CD14-positive monocyte (primary cell): ENCODE measurements around the gene KIAA0930. TPM values are rescaled to one million over a fixed set of nuclear protein-coding genes. Genes with fewer than 3 reads are reported as not detected.

ENCODE experiments used
- DNase-seq, 3 donors: peaks; one replicate each; pipeline ENCODE4 v3.0.0-alpha.2; 2011 to 2022
- H2AFZ ChIP-seq: 2 replicates; pipeline ENCODE4 v1.6.0; 2012; ENCODE audit warnings: mild to moderate bottlenecking, low read depth, low read length, inconsistent platforms; ENCODE audit not compliant: insufficient read depth, poor library complexity, severe bottlenecking
- H3K27ac ChIP-seq, 2 donors: 1 replicate in 1 of 2; 2 replicates in 1 of 2; pipeline ENCODE4 v1.5.1; 2012 to 2013; ENCODE audit warnings: low read length in 2 of 2, control low read depth in 1 of 2, inconsistent platforms in 1 of 2, low read depth in 1 of 2, mild to moderate bottlenecking in 1 of 2
- H3K27me3 ChIP-seq, 2 donors: one replicate each; pipeline versions ENCODE4 v1.6.0 to v1.6.1; 2011 to 2013; ENCODE audit warnings: low read length in 2 of 2; ENCODE audit not compliant: control insufficient read depth in 2 of 2, insufficient read depth in 2 of 2
- H3K36me3 ChIP-seq, 2 donors: replicated peaks in 1 of 2; 1 replicate in 1 of 2; 2 replicates in 1 of 2; pipeline versions ENCODE4 v1.5.1 to v1.6.1; 2012 to 2013; ENCODE audit warnings: low read length in 2 of 2, control low read depth in 1 of 2, inconsistent platforms in 1 of 2, mild to moderate bottlenecking in 1 of 2; ENCODE audit not compliant: insufficient read depth in 2 of 2, control insufficient read depth in 1 of 2
- H3K4me1 ChIP-seq, 2 donors: 1 replicate in 1 of 2; 2 replicates in 1 of 2; pipeline versions ENCODE4 v1.5.1 to v1.6.1; 2012 to 2013; ENCODE audit warnings: low read length in 2 of 2, control low read depth in 1 of 2, inconsistent platforms in 1 of 2, mild to moderate bottlenecking in 1 of 2, moderate library complexity in 1 of 2; ENCODE audit not compliant: insufficient read depth in 2 of 2, control insufficient read depth in 1 of 2
- H3K4me2 ChIP-seq: replicated peaks from 2 replicates; pipeline ENCODE3; 2012; ENCODE audit warnings: low read length, moderate library complexity, mild to moderate bottlenecking; ENCODE audit not compliant: poor library complexity, severe bottlenecking; ENCODE audit errors: extremely low read depth
- H3K4me3 ChIP-seq, 3 experiments: fragments of 200-600 bp in 1 of 3; sonication (generic) in 1 of 3; replicated peaks in 1 of 3; 1 replicate in 2 of 3; 2 replicates in 1 of 3; pipeline ENCODE4 v1.5.1; 2011 to 2013; ENCODE audit warnings: low read length in 3 of 3, mild to moderate bottlenecking in 3 of 3, control low read depth in 2 of 3, low read depth in 2 of 3, inconsistent platforms in 1 of 3, moderate library complexity in 1 of 3
- H3K79me2 ChIP-seq: 2 replicates; pipeline ENCODE4 v1.6.0; 2012; ENCODE audit warnings: mild to moderate bottlenecking, control low read depth, inconsistent platforms, low read length, moderate library complexity; ENCODE audit not compliant: insufficient read depth
- H3K9ac ChIP-seq: 2 replicates; pipeline ENCODE4 v1.6.0; 2017; ENCODE audit warnings: low read length, mild to moderate bottlenecking; ENCODE audit not compliant: insufficient read depth, poor library complexity, severe bottlenecking
- H3K9me3 ChIP-seq, 2 donors: replicated peaks in 1 of 2; 1 replicate in 1 of 2; 2 replicates in 1 of 2; pipeline versions ENCODE4 v1.5.1 to v1.6.1; 2012 to 2013; ENCODE audit warnings: low read length in 2 of 2, control low read depth in 1 of 2; ENCODE audit not compliant: control insufficient read depth in 1 of 2, insufficient read depth in 1 of 2
- H4K20me1 ChIP-seq: 2 replicates; pipeline ENCODE4 v1.6.0; 2012; ENCODE audit warnings: mild to moderate bottlenecking, low read length, control low read depth, moderate library complexity; ENCODE audit not compliant: insufficient read depth
- H3K27ac Mint-ChIP-seq, 7 donors: one replicate each; pipeline ENCODE4 v1.8.0; 2020; ENCODE audit warnings: mild to moderate bottlenecking in 7 of 7, mixed read lengths in 7 of 7, moderate library complexity in 6 of 7, inconsistent platforms in 2 of 7
- H3K27me3 Mint-ChIP-seq, 3 donors: one replicate each; pipeline ENCODE4 v1.8.0; 2021 to 2022; ENCODE audit warnings: low read depth in 3 of 3, mild to moderate bottlenecking in 3 of 3, mixed read lengths in 3 of 3, moderate library complexity in 3 of 3, inconsistent platforms in 1 of 3
- H3K36me3 Mint-ChIP-seq, 2 donors: one replicate each; pipeline ENCODE4 v1.8.0; 2020; ENCODE audit warnings: mixed read lengths in 2 of 2, inconsistent platforms in 1 of 2, mild to moderate bottlenecking in 1 of 2
- H3K4me1 Mint-ChIP-seq: one replicate; pipeline ENCODE4 v1.8.0; 2020; ENCODE audit warnings: mild to moderate bottlenecking, mixed read lengths
- H3K4me3 Mint-ChIP-seq, 2 donors: one replicate each; pipeline ENCODE4 v1.8.0; 2020; ENCODE audit warnings: mild to moderate bottlenecking in 2 of 2, mixed read lengths in 2 of 2, moderate library complexity in 1 of 2
- H3K9me3 Mint-ChIP-seq, 7 donors: one replicate each; pipeline ENCODE4 v1.8.0; 2020 to 2022; ENCODE audit warnings: mixed read lengths in 7 of 7, mild to moderate bottlenecking in 6 of 7, moderate library complexity in 6 of 7, inconsistent platforms in 2 of 7
- WGBS: methylation state at CpG from one replicate; pipeline ENCODE4 v1.1.5; 2013; ENCODE audit warnings: missing lambda C conversion rate; ENCODE audit not compliant: insufficient coverage; 5-methylcytosine and 5-hydroxymethylcytosine counted together
- intact Hi-C, 2 donors: fragments of 100-400 bp; cut with micrococcal nuclease; formaldehyde crosslinking; loops; one replicate each; pipeline versions ENCODE4 v1.15.0 to v1.15.1; 2023
- polyA plus RNA-seq, 3 donors: library from polyadenylated mRNA; depleted of rRNA in 1 of 3; unstranded in 2 of 3; stranded (reverse) in 1 of 3; fragments of 300-500 nt in 2 of 3; fragments of >200 nt in 1 of 3; fragmentation: Illumina TruSeq in 2 of 3; gene quantifications; 1 replicate in 2 of 3; 2 replicates in 1 of 3; pipeline ENCODE4 v1.2.3, GENCODE V29; 2012 to 2021
- TF ChIP-seq, protein P1 (sequence below): fragments of 200-600 bp; IDR thresholded peaks from one replicate; pipeline ENCODE4 v1.8.0; 2022; ENCODE audit warnings: antibody characterized with exemption, mild to moderate bottlenecking

Gene KIAA0930
- polyA plus RNA-seq, 3 donors = 14.0 to 89.1 (median 15.6) TPM

DNA sequence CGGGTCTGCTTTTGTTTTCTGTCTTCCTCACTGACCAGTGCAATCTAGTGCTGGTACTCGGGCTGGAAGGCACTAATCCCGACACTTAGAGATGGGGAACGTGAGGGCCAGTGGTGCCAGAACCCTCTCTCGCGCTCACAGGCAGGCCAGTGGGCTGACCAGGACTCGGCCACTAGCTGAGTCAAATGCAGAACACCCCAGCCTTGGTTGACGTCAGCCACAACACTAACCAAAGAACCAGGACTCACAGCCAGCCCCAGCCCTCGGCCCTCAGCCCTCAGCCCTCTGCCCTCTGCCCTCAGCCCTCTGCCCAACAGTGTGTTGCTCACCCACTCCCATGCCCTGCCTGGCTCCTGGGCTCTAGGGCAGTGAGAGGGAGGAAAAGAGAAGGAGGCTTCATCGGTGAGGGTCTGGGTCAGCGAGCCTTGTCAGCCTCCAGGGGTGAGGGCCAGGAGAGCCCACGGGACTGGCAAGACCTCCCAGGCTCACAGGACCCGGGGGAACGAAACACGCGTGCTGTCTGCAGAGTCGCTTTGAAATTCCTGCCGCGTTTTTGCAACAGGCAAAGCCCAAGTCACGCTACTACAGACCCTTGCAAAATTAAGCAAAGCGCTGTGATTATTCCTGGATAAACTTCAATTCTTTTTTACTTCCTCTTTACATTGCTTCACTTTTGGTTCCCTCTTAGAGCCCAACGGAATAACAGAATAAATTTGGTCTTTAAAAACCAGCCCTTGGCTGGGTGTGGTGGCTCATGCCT, 27.5 kb downstream of the KIAA0930 start:
- H3K27ac Mint-ChIP-seq = peak overlapping the region; percentile 94 to 99 (median 98)
- Histone ChIP-seq H3K27me3 (no peaks in the 10 kb centered on the region), H3K79me2 (peaks cover 99% of the 10 kb centered on the region), H3K4me2 (peak overlapping the region; percentile 84), H3K4me1 (peaks cover 51 to 52% of the 10 kb centered on the region in 2 donors), H3K36me3 (peaks cover 35 to 38% of the 10 kb centered on the region in 2 donors), H3K9ac (peak overlapping the region; percentile 74), H3K4me3 (peak overlapping the region; percentile 28 to 71 (median 31)), H3K9me3 (no peaks in the 10 kb centered on the region), H3K27ac (peak overlapping the region; percentile 95 to 98), H2AFZ (no peak overlapping the region), H4K20me1 (peaks cover 97% of the 10 kb centered on the region)
- intact Hi-C loops = no loop called here
- peak overlapping the region; percentile 73 to 90 for H3K4me3 Mint-ChIP-seq
- peak; percentile 67 to 92 (median 85) for DNase-seq
- peaks cover 40 to 59% of the 10 kb centered on the region in 2 donors for H3K36me3 Mint-ChIP-seq
- peaks cover 0 to 4% (median 1%) of the 10 kb centered on the region in 3 donors for H3K27me3 Mint-ChIP-seq
- 16% methylated on average over 18 of the region's 22 CpGs for WGBS
- H3K4me1 Mint-ChIP-seq = peaks cover 56% of the 10 kb centered on the region
- TF ChIP-seq, protein P1, sequence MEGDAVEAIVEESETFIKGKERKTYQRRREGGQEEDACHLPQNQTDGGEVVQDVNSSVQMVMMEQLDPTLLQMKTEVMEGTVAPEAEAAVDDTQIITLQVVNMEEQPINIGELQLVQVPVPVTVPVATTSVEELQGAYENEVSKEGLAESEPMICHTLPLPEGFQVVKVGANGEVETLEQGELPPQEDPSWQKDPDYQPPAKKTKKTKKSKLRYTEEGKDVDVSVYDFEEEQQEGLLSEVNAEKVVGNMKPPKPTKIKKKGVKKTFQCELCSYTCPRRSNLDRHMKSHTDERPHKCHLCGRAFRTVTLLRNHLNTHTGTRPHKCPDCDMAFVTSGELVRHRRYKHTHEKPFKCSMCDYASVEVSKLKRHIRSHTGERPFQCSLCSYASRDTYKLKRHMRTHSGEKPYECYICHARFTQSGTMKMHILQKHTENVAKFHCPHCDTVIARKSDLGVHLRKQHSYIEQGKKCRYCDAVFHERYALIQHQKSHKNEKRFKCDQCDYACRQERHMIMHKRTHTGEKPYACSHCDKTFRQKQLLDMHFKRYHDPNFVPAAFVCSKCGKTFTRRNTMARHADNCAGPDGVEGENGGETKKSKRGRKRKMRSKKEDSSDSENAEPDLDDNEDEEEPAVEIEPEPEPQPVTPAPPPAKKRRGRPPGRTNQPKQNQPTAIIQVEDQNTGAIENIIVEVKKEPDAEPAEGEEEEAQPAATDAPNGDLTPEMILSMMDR = no peak
- peaks cover 0 to 2% (median 0%) of the 10 kb centered on the region in 7 donors for H3K9me3 Mint-ChIP-seq

DNA sequence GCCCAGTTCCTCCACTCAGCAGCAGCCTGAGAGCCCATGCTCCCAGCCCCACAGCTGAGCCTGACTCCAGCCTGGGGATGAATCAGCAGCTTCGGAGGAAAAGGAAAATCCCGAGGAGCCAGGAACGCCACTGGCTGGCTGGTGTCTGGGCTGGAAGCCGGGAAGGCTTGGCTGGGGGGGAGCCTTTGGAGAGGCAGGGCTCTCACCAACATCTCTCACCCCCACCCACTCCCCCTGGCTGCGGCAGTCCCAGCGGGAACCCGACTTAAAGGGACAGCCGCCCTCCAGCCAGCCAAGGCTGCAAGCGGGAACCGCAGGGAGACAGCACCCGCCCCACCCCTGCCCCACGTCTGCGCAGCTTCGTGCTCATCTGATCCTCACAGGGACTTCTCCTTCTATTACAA, 28.4 kb downstream of the KIAA0930 start:
- Histone ChIP-seq H2AFZ (no peak overlapping the region), H4K20me1 (peaks cover 97% of the 10 kb centered on the region), H3K4me2 (peak overlapping the region; percentile 84), H3K9ac (peak overlapping the region; percentile 74), H3K4me1 (peaks cover 51 to 52% of the 10 kb centered on the region in 2 donors), H3K27me3 (no peaks in the 10 kb centered on the region), H3K4me3 (peak overlapping the region in 1 of 3 experiments; percentile 71), H3K27ac (peak overlapping the region; percentile 95 to 98), H3K36me3 (peaks cover 43 to 47% of the 10 kb centered on the region in 2 donors), H3K79me2 (peaks cover 99% of the 10 kb centered on the region), H3K9me3 (no peaks in the 10 kb centered on the region)
- peaks cover 0 to 4% (median 1%) of the 10 kb centered on the region in 3 donors for H3K27me3 Mint-ChIP-seq
- peak overlapping the region; percentile 94 to 99 (median 98) for H3K27ac Mint-ChIP-seq
- peak overlapping the region; percentile 73 to 90 for H3K4me3 Mint-ChIP-seq
- H3K9me3 Mint-ChIP-seq = peaks cover 0 to 2% (median 0%) of the 10 kb centered on the region in 7 donors
- DNase-seq = no peak
- WGBS = 40% methylated on average over 1 of the region's 14 CpGs
- peaks cover 55% of the 10 kb centered on the region for H3K4me1 Mint-ChIP-seq
- peaks cover 43 to 61% of the 10 kb centered on the region in 2 donors for H3K36me3 Mint-ChIP-seq
- TF ChIP-seq, protein P1 = no peak
- intact Hi-C loops = no loop called here
